ENCODE results near the gene ZNF579.

The ZNF579 gene

GRCh38 chr19:55550321-55550650 lies 30.4 kb downstream of the ZNF579 start:
- peaks cover 7% of the 10 kb centered on the region for H3K27me3 ChIP-seq (ENCODE audit: control insufficient read depth, low read length)
- no peaks in the 10 kb centered on the region for H3K36me3 ChIP-seq (ENCODE audit: control insufficient read depth, low read length)
- TF ChIP-seq CTCF (IDR thresholded peaks at IDR 0.05; ENCODE audit: low read depth, low read length, poor library complexity, severe bottlenecking) (no peak), EZH2phosphoT487 (IDR thresholded peaks at IDR 0.05; ENCODE audit: borderline replicate concordance, low read length) (no peak)
- no peaks in the 10 kb centered on the region for H4K20me1 ChIP-seq (ENCODE audit: control insufficient read depth, insufficient read depth, low read depth, low read length)
- peaks cover 11% of the 10 kb centered on the region for H3K4me1 ChIP-seq (ENCODE audit: control insufficient read depth, low read length)
- peak overlapping the region; percentile 58 for H3K4me2 ChIP-seq (ENCODE audit: low read length)
- H3K9me2 ChIP-seq (replicated peaks; ENCODE audit: control insufficient read depth, low read length) = no peaks in the 10 kb centered on the region
- peak overlapping the region; percentile 45 for H3K4me3 ChIP-seq (ENCODE audit: low read length)
- H3F3A ChIP-seq (ENCODE audit: control insufficient read depth, insufficient read depth) = no peaks in the 10 kb centered on the region
- H3K27ac ChIP-seq (ENCODE audit: low read depth, low read length) = no peak overlapping the region
- no peaks in the 10 kb centered on the region for H3K79me2 ChIP-seq (ENCODE audit: control insufficient read depth, low read length)
- no peaks in the 10 kb centered on the region for H3K9me3 ChIP-seq (ENCODE audit: control insufficient read depth, insufficient read depth, low read length)

- TF ChIP-seq EZH2phosphoT487 (IDR thresholded peaks at IDR 0.05; ENCODE audit: borderline replicate concordance, low read length) = no peak
- no peak for TF ChIP-seq CTCF (IDR thresholded peaks at IDR 0.05; ENCODE audit: low read depth, low read length, poor library complexity, severe bottlenecking)
These were observed 30.9 kb downstream of the ZNF579 start for GRCh38 chr19:55549500-55550320.

GRCh38 chr19:55546822-55547614 lies 33.6 kb downstream of the ZNF579 start:
- Histone ChIP-seq H3K36me3 (ENCODE audit: control insufficient read depth, low read length) (no peaks in the 10 kb centered on the region), H3F3A (ENCODE audit: control insufficient read depth, insufficient read depth) (no peaks in the 10 kb centered on the region), H3K9me3 (ENCODE audit: control insufficient read depth, insufficient read depth, low read length) (no peaks in the 10 kb centered on the region), H3K4me1 (ENCODE audit: control insufficient read depth, low read length) (peaks cover 11% of the 10 kb centered on the region), H3K4me3 (ENCODE audit: low read length) (no peak overlapping the region), H4K20me1 (ENCODE audit: control insufficient read depth, insufficient read depth, low read depth, low read length) (no peaks in the 10 kb centered on the region), H3K27me3 (ENCODE audit: control insufficient read depth, low read length) (peaks cover 7% of the 10 kb centered on the region), H3K4me2 (ENCODE audit: low read length) (no peak overlapping the region), H3K9me2 (replicated peaks; ENCODE audit: control insufficient read depth, low read length) (no peaks in the 10 kb centered on the region), H3K79me2 (ENCODE audit: control insufficient read depth, low read length) (no peaks in the 10 kb centered on the region), H3K27ac (ENCODE audit: low read depth, low read length) (no peak overlapping the region)
- TF ChIP-seq CTCF (IDR thresholded peaks at IDR 0.05; ENCODE audit: low read depth, low read length, poor library complexity, severe bottlenecking) (no peak), EZH2phosphoT487 (IDR thresholded peaks at IDR 0.05; ENCODE audit: borderline replicate concordance, low read length) (no peak)

More at GRCh38 chr19:55549500-55550320, 30.9 kb downstream of the ZNF579 start:
- peaks cover 11% of the 10 kb centered on the region for H3K4me1 ChIP-seq (ENCODE audit: control insufficient read depth, low read length)
- H3K27ac ChIP-seq (ENCODE audit: low read depth, low read length) = no peak overlapping the region
- no peaks in the 10 kb centered on the region for H4K20me1 ChIP-seq (ENCODE audit: control insufficient read depth, insufficient read depth, low read depth, low read length)
- peaks cover 7% of the 10 kb centered on the region for H3K27me3 ChIP-seq (ENCODE audit: control insufficient read depth, low read length)
- peak overlapping the region; percentile 45 for H3K4me3 ChIP-seq (ENCODE audit: low read length)
- H3K4me2 ChIP-seq (ENCODE audit: low read length) = peak overlapping the region; percentile 58
- H3K36me3 ChIP-seq (ENCODE audit: control insufficient read depth, low read length) = no peaks in the 10 kb centered on the region
- H3F3A ChIP-seq (ENCODE audit: control insufficient read depth, insufficient read depth) = no peaks in the 10 kb centered on the region
- no peaks in the 10 kb centered on the region for H3K79me2 ChIP-seq (ENCODE audit: control insufficient read depth, low read length)
- no peaks in the 10 kb centered on the region for H3K9me2 ChIP-seq (replicated peaks; ENCODE audit: control insufficient read depth, low read length)
- no peaks in the 10 kb centered on the region for H3K9me3 ChIP-seq (ENCODE audit: control insufficient read depth, insufficient read depth, low read length)
